Caco-2 (cell line): ENCODE measurements around the gene EPB41L4A. TPM values are rescaled to one million over a fixed set of nuclear protein-coding genes. Genes with fewer than 3 reads are reported as not detected.

Source experiments
- BruUV-seq: library from RNA; stranded (reverse); fragments of 400-500 nt; replicated peaks from 2 replicates; lab custom pipeline; 2021; lab: Mats Ljungman, UMichigan
- CTCF ChIA-PET: fragments of 300-600 bp; sonication (Branson Sonifier 250); formaldehyde crosslinking; loops from one replicate; lab custom pipeline; 2022; ENCODE audit warnings: antibody characterized with exemption; lab: Charles Lee
- POLR2A ChIA-PET: fragments of 300-600 bp; sonication (Branson Sonifier 250); formaldehyde crosslinking; loops from one replicate; lab custom pipeline; 2022; ENCODE audit warnings: antibody characterized with exemption; lab: Charles Lee
- DNase-seq, 2 experiments: peaks; one replicate each; pipeline versions ENCODE4 v3.0.0 to v3.0.0-alpha.2; 2020 to 2022
- H3K27me3 ChIP-seq: replicated peaks from 2 replicates; pipeline ENCODE4 v1.6.0; 2011; ENCODE audit warnings: low read length; ENCODE audit not compliant: control insufficient read depth, insufficient read depth
- H3K36me3 ChIP-seq: 2 replicates; pipeline ENCODE4 v1.5.1; 2011; ENCODE audit warnings: low read length; ENCODE audit not compliant: control insufficient read depth, insufficient read depth
- H3K4me1 ChIP-seq: fragments of 250-450 bp; sonication (Bioruptor Pico); 2 replicates; pipeline ENCODE4 v1.5.1; 2020; ENCODE audit warnings: mild to moderate bottlenecking
- H3K4me3 ChIP-seq: 2 replicates; pipeline ENCODE4 v1.5.1; 2011; ENCODE audit warnings: low read depth, mild to moderate bottlenecking, control low read depth, low read length
- H3K9me3 ChIP-seq: fragments of 250-450 bp; sonication (Bioruptor Pico); 2 replicates; pipeline ENCODE4 v1.5.1; 2020; ENCODE audit warnings: mild to moderate bottlenecking, moderate library complexity
- H3K27ac Mint-ChIP-seq: one replicate; pipeline ENCODE4 v1.8.0; 2022; ENCODE audit warnings: mixed read lengths; ENCODE audit not compliant: unreplicated experiment
- H3K27me3 Mint-ChIP-seq: one replicate; pipeline ENCODE4 v1.8.0; 2022; ENCODE audit warnings: mixed read lengths; ENCODE audit not compliant: insufficient read depth, unreplicated experiment
- H3K36me3 Mint-ChIP-seq: one replicate; pipeline ENCODE4 v1.8.0; 2022; ENCODE audit warnings: mild to moderate bottlenecking, mixed read lengths; ENCODE audit not compliant: insufficient read depth, unreplicated experiment
- H3K4me1 Mint-ChIP-seq: one replicate; pipeline ENCODE4 v1.8.0; 2022; ENCODE audit warnings: low read depth, mixed read lengths; ENCODE audit not compliant: unreplicated experiment
- H3K4me3 Mint-ChIP-seq: one replicate; pipeline ENCODE4 v1.8.0; 2022; ENCODE audit warnings: mild to moderate bottlenecking, moderate library complexity, mixed read lengths; ENCODE audit not compliant: unreplicated experiment
- H3K9me3 Mint-ChIP-seq: one replicate; pipeline ENCODE4 v1.8.0; 2022; ENCODE audit warnings: mixed read lengths; ENCODE audit not compliant: unreplicated experiment
- CTCF ChIP-seq, 2 experiments: fragments of 200-600 bp in 1 of 2; IDR thresholded peaks; 1 replicate in 1 of 2; 2 replicates in 1 of 2; pipeline versions ENCODE4 v1.5.1 to v1.8.0; 2011 to 2022; ENCODE audit warnings: antibody characterized with exemption in 1 of 2, control low read depth in 1 of 2, inconsistent platforms in 1 of 2, low read depth in 1 of 2, low read length in 1 of 2, mild to moderate bottlenecking in 1 of 2, moderate library complexity in 1 of 2; ENCODE audit not compliant: insufficient read depth in 1 of 2, severe bottlenecking in 1 of 2, unreplicated experiment in 1 of 2
- intact Hi-C: fragments of 100-400 bp; cut with micrococcal nuclease; formaldehyde crosslinking; loops from one replicate; pipeline ENCODE4 v1.10.0; 2022; ENCODE audit not compliant: unreplicated experiment
- total RNA-seq: library from RNA; stranded (reverse); gene quantifications from 2 replicates; pipeline ENCODE4 v1.2.3, GENCODE V29; 2022

The EPB41L4A gene
- total RNA-seq, 1 experiment from 2014 or later, result 1.4 TPM

- POLR2A ChIA-PET, result no interaction called here
- H3K4me1 ChIP-seq, result no peaks in the 10 kb centered on the region
- H3K9me3 ChIP-seq, result no peaks in the 10 kb centered on the region
- CTCF ChIA-PET, result no interaction called here
- H3K27ac Mint-ChIP-seq, result no peak overlapping the region
- H3K4me3 Mint-ChIP-seq, result no peak overlapping the region
- peaks cover 16% of the 10 kb centered on the region for H3K27me3 Mint-ChIP-seq
- no peaks in the 10 kb centered on the region for H3K4me1 Mint-ChIP-seq
- H3K4me3 ChIP-seq, result no peak overlapping the region
- no peaks in the 10 kb centered on the region for H3K36me3 Mint-ChIP-seq
- H3K9me3 Mint-ChIP-seq, result no peaks in the 10 kb centered on the region
- intact Hi-C loops, result no loop called here
- no peak for DNase-seq
- H3K36me3 ChIP-seq, result no peaks in the 10 kb centered on the region
- no peaks in the 10 kb centered on the region for H3K27me3 ChIP-seq
- no TSS peak for BruUV-seq
- no peak for TF ChIP-seq CTCF (IDR thresholded peaks at IDR 0.05; ENCODE audit: insufficient read depth in 1 of 2, low read depth in 1 of 2, low read length in 1 of 2, severe bottlenecking in 1 of 2, unreplicated experiment in 1 of 2)
Observed at GRCh38 chr5:112385566-112385965, 33.5 kb downstream of the EPB41L4A start.

GRCh38 chr5:112384523-112384922, 34.6 kb downstream of the EPB41L4A start:
- Mint-ChIP-seq H3K4me1 (no peaks in the 10 kb centered on the region), H3K9me3 (no peaks in the 10 kb centered on the region), H3K4me3 (no peak overlapping the region), H3K27ac (no peak overlapping the region), H3K36me3 (no peaks in the 10 kb centered on the region), H3K27me3 (peaks cover 14% of the 10 kb centered on the region)
- intact Hi-C loops, result no loop called here
- no peaks in the 10 kb centered on the region for H3K4me1 ChIP-seq
- no TSS peak for BruUV-seq
- no peaks in the 10 kb centered on the region; the same call in none of the 2 replicates for H3K27me3 ChIP-seq
- POLR2A ChIA-PET, result no interaction called here
- CTCF ChIA-PET, result no interaction called here
- H3K36me3 ChIP-seq, result no peaks in the 10 kb centered on the region
- H3K9me3 ChIP-seq, result no peaks in the 10 kb centered on the region
- DNase-seq, result no peak
- TF ChIP-seq CTCF (IDR thresholded peaks at IDR 0.05; ENCODE audit: insufficient read depth in 1 of 2, low read depth in 1 of 2, low read length in 1 of 2, severe bottlenecking in 1 of 2, unreplicated experiment in 1 of 2), result no peak
- no peak overlapping the region for H3K4me3 ChIP-seq

GRCh38 chr5:112382886-112383285, 36.2 kb downstream of the EPB41L4A start:
- Mint-ChIP-seq H3K27ac (no peak overlapping the region), H3K9me3 (no peaks in the 10 kb centered on the region), H3K27me3 (peaks cover 13% of the 10 kb centered on the region), H3K4me1 (no peaks in the 10 kb centered on the region), H3K36me3 (no peaks in the 10 kb centered on the region), H3K4me3 (no peak overlapping the region)
- no peaks in the 10 kb centered on the region for H3K36me3 ChIP-seq
- no TSS peak for BruUV-seq
- DNase-seq, result no peak
- TF ChIP-seq CTCF (IDR thresholded peaks at IDR 0.05; ENCODE audit: insufficient read depth in 1 of 2, low read depth in 1 of 2, low read length in 1 of 2, severe bottlenecking in 1 of 2, unreplicated experiment in 1 of 2), result no peak
- H3K4me3 ChIP-seq, result no peak overlapping the region
- H3K4me1 ChIP-seq, result no peaks in the 10 kb centered on the region
- CTCF ChIA-PET, result no interaction called here
- POLR2A ChIA-PET, result no interaction called here
- intact Hi-C loops, result no loop called here
- H3K9me3 ChIP-seq, result no peaks in the 10 kb centered on the region
- H3K27me3 ChIP-seq, result no peaks in the 10 kb centered on the region; the same call in none of the 2 replicates
